Fibroblast of lung (primary cell): ENCODE data around the gene MYH2. TPM values are rescaled to one million over a fixed set of nuclear protein-coding genes. Genes with fewer than 3 reads are reported as not detected.

Experiments used
- DNase-seq, 2 donors: peaks; one replicate each; pipeline versions ENCODE4 v3.0.0 to v3.0.0-alpha.2; 2010; ENCODE audit warnings: low read depth in 2 of 2
- H2AFZ ChIP-seq: 2 replicates; pipeline ENCODE4 v1.5.1; 2012; ENCODE audit warnings: low read length, control low read depth, inconsistent platforms
- H3K27ac ChIP-seq: 2 replicates; pipeline ENCODE4 v1.5.1; 2011; ENCODE audit warnings: low read length, control low read depth; ENCODE audit not compliant: insufficient read depth
- H3K27me3 ChIP-seq: 2 replicates; pipeline ENCODE4 v1.5.1; 2011; ENCODE audit warnings: mild to moderate bottlenecking, low read length; ENCODE audit not compliant: control insufficient read depth, insufficient read depth
- H3K36me3 ChIP-seq: 2 replicates; pipeline ENCODE4 v1.5.1; 2011; ENCODE audit warnings: low read length; ENCODE audit not compliant: control insufficient read depth, insufficient read depth
- H3K4me1 ChIP-seq: 2 replicates; pipeline ENCODE4 v1.5.1; 2011; ENCODE audit warnings: low read length; ENCODE audit not compliant: control insufficient read depth, insufficient read depth; ENCODE audit errors: extremely low read depth
- H3K4me2 ChIP-seq: 2 replicates; pipeline ENCODE4 v1.5.1; 2011; ENCODE audit warnings: low read length, control low read depth; ENCODE audit not compliant: insufficient read depth; ENCODE audit errors: extremely low read depth
- H3K4me3 ChIP-seq, 4 experiments: fragments of 200-600 bp in 1 of 4; sonication (generic) in 1 of 4; replicated peaks in 1 of 4; 2 replicates each; pipeline ENCODE4 v1.5.1; 2011 to 2016; ENCODE audit warnings: low read length in 4 of 4, low read depth in 3 of 4, mild to moderate bottlenecking in 3 of 4, control low read depth in 2 of 4, inconsistent platforms in 1 of 4, mixed read lengths in 1 of 4; ENCODE audit not compliant: insufficient read depth in 1 of 4; ENCODE audit errors: control extremely low read depth in 1 of 4
- H3K79me2 ChIP-seq: 2 replicates; pipeline ENCODE4 v1.5.1; 2012; ENCODE audit warnings: mild to moderate bottlenecking, low read length, inconsistent platforms; ENCODE audit not compliant: control insufficient read depth, insufficient read depth
- H3K9ac ChIP-seq: 2 replicates; pipeline ENCODE4 v1.5.1; 2011; ENCODE audit warnings: mild to moderate bottlenecking, low read length, control low read depth; ENCODE audit not compliant: insufficient read depth
- H3K9me3 ChIP-seq: 2 replicates; pipeline ENCODE4 v1.5.1; 2012; ENCODE audit warnings: low read depth, low read length; ENCODE audit not compliant: control insufficient read depth, insufficient read depth
- H4K20me1 ChIP-seq: 2 replicates; pipeline ENCODE4 v1.5.1; 2011; ENCODE audit warnings: low read length; ENCODE audit not compliant: control insufficient read depth, insufficient read depth; ENCODE audit errors: extremely low read depth
- EZH2 ChIP-seq: IDR thresholded peaks from 2 replicates; pipeline ENCODE4 v1.5.1; 2012; ENCODE audit warnings: low read length, control low read depth, mild to moderate bottlenecking; ENCODE audit errors: missing control alignments
- polyA plus RNA-seq, 2 donors: library from polyadenylated mRNA; depleted of rRNA in 1 of 2; stranded (reverse) in 1 of 2; unstranded in 1 of 2; fragments of >200 nt; gene quantifications; 2 replicates each; pipeline ENCODE4 v1.2.1, GENCODE V29; 2011 to 2012; ENCODE audit warnings: missing spikeins in 1 of 2
- total RNA-seq: library from RNA; depleted of rRNA; stranded (reverse); fragments of >200 nt; gene quantifications from 2 replicates; pipeline ENCODE4 v1.2.1, GENCODE V29; 2014
- TF ChIP-seq, protein P1 (sequence below), 2 donors: IDR thresholded peaks in 1 of 2; conservative IDR thresholded peaks in 1 of 2; 1 replicate in 1 of 2; 2 replicates in 1 of 2; pipeline ENCODE4 v1.5.1; 2011 to 2012; ENCODE audit warnings: low read length in 2 of 2, control low read depth in 1 of 2, inconsistent platforms in 1 of 2, low read depth in 1 of 2, mild to moderate bottlenecking in 1 of 2

MYH2 gene
- total and polyA plus RNA-seq, 2 donors (not counting 1 experiment from before 2014, with no cell fraction given): not detected

- Histone ChIP-seq H3K27me3 (no peaks in the 10 kb centered on the region), H3K4me2 (no peak overlapping the region), H3K9me3 (no peaks in the 10 kb centered on the region), H3K36me3 (no peaks in the 10 kb centered on the region), H3K79me2 (no peaks in the 10 kb centered on the region), H3K4me3 (no peak overlapping the region), H3K27ac (no peak overlapping the region), H2AFZ (no peak overlapping the region), H3K4me1 (no peaks in the 10 kb centered on the region), H3K9ac (no peak overlapping the region), H4K20me1 (no peaks in the 10 kb centered on the region)
- DNase-seq: no peak
- TF ChIP-seq, protein P1, sequence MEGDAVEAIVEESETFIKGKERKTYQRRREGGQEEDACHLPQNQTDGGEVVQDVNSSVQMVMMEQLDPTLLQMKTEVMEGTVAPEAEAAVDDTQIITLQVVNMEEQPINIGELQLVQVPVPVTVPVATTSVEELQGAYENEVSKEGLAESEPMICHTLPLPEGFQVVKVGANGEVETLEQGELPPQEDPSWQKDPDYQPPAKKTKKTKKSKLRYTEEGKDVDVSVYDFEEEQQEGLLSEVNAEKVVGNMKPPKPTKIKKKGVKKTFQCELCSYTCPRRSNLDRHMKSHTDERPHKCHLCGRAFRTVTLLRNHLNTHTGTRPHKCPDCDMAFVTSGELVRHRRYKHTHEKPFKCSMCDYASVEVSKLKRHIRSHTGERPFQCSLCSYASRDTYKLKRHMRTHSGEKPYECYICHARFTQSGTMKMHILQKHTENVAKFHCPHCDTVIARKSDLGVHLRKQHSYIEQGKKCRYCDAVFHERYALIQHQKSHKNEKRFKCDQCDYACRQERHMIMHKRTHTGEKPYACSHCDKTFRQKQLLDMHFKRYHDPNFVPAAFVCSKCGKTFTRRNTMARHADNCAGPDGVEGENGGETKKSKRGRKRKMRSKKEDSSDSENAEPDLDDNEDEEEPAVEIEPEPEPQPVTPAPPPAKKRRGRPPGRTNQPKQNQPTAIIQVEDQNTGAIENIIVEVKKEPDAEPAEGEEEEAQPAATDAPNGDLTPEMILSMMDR (conservative IDR thresholded peaks at IDR 0.05 in 1 of 2, IDR thresholded peaks at IDR 0.05 in 1 of 2; ENCODE audit: low read depth in 1 of 2, low read length in 2 of 2): no peak
- no peak for TF ChIP-seq EZH2
Measured at GRCh38 chr17:10527419-10527818, 22.0 kb downstream of the MYH2 start.

GRCh38 chr17:10526517-10526916, 22.9 kb downstream of the MYH2 start:
- Histone ChIP-seq H4K20me1 (no peaks in the 10 kb centered on the region), H3K27me3 (no peaks in the 10 kb centered on the region)
- TF ChIP-seq, protein P1 (conservative IDR thresholded peaks at IDR 0.05 in 1 of 2, IDR thresholded peaks at IDR 0.05 in 1 of 2; ENCODE audit: low read depth in 1 of 2, low read length in 2 of 2): no peak
- no peak for TF ChIP-seq EZH2

DNA sequence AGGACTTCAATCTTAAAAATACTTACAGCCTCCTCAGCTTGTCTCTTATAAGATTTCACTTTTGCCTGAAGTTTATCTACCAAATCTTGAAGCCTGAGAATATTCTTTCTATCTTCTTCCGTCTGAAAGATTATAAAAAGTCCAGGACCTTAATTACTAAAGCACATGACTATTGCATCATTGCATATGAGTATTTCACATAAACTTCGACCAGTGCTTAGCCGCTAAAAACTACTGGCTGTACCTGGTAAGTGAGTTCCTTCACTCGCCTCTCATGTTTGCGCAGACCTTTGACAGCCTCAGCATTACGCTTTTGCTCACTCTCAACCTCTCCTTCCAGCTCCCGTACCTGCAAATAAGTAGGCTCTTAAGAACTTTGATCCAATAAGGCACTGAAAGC, 26.4 kb downstream of the MYH2 start:
- no peaks in the 10 kb centered on the region for H3K9me3 ChIP-seq
- no peaks in the 10 kb centered on the region for H4K20me1 ChIP-seq
- H3K4me2 ChIP-seq: no peak overlapping the region

More at GRCh38 chr17:10526517-10526916, 22.9 kb downstream of the MYH2 start:
- Histone ChIP-seq H3K4me1 (no peaks in the 10 kb centered on the region), H3K79me2 (no peaks in the 10 kb centered on the region), H3K36me3 (no peaks in the 10 kb centered on the region), H3K9me3 (no peaks in the 10 kb centered on the region), H3K9ac (no peak overlapping the region), H3K27ac (no peak overlapping the region), H3K4me2 (no peak overlapping the region), H2AFZ (no peak overlapping the region), H3K4me3 (no peak overlapping the region)
- no peak for DNase-seq

More for the DNA sequence above, 26.4 kb downstream of the MYH2 start:
- H3K79me2 ChIP-seq: no peaks in the 10 kb centered on the region
- no peak overlapping the region for H3K27ac ChIP-seq
- no peaks in the 10 kb centered on the region for H3K36me3 ChIP-seq
- H3K27me3 ChIP-seq: no peaks in the 10 kb centered on the region
- DNase-seq: no peak
- TF ChIP-seq, protein P1 (conservative IDR thresholded peaks at IDR 0.05 in 1 of 2, IDR thresholded peaks at IDR 0.05 in 1 of 2; ENCODE audit: low read depth in 1 of 2, low read length in 2 of 2): no peak
- no peak for TF ChIP-seq EZH2
- no peak overlapping the region for H2AFZ ChIP-seq
- no peak overlapping the region for H3K4me3 ChIP-seq
- no peak overlapping the region for H3K9ac ChIP-seq
- H3K4me1 ChIP-seq: no peaks in the 10 kb centered on the region
